Measurements from ENCODE around the gene EYA4. TPM values are rescaled to one million over a fixed set of nuclear protein-coding genes. Genes with fewer than 3 reads are reported as not detected.

Gene EYA4
- total RNA-seq, 1 donor from 2014 or later: 15.4 TPM

- intact Hi-C loops (cut with micrococcal nuclease): no loop called here
- Histone ChIP-seq H3K27ac (replicated peaks) (no peak overlapping the region), H3K36me3 (peaks cover 3% of the 10 kb centered on the region), H3K4me1 (no peaks in the 10 kb centered on the region), H3K9me3 (replicated peaks) (peaks cover 3% of the 10 kb centered on the region), H3K27me3 (ENCODE audit: low read depth) (no peaks in the 10 kb centered on the region), H3K4me3 (no peak overlapping the region)
- no peak for TF ChIP-seq CTCF (IDR thresholded peaks at IDR 0.05; ENCODE audit: borderline replicate concordance)
- DNase-seq: no peak
These were observed 225.5 kb downstream of the EYA4 start for GRCh38 chr6:133466680-133467079.

GRCh38 chr6:133467231-133467981, 226.2 kb downstream of the EYA4 start:
- Histone ChIP-seq H3K27ac (replicated peaks) (no peak overlapping the region), H3K9me3 (replicated peaks) (peaks cover 3% of the 10 kb centered on the region), H3K4me1 (no peaks in the 10 kb centered on the region), H3K27me3 (ENCODE audit: low read depth) (no peaks in the 10 kb centered on the region), H3K36me3 (peaks cover 3% of the 10 kb centered on the region), H3K4me3 (no peak overlapping the region)
- intact Hi-C loops (cut with micrococcal nuclease): no loop called here
- DNase-seq: no peak
- no peak for TF ChIP-seq CTCF (IDR thresholded peaks at IDR 0.05; ENCODE audit: borderline replicate concordance)

GRCh38 chr6:133467982-133468380, 226.8 kb downstream of the EYA4 start:
- Histone ChIP-seq H3K4me3 (no peak overlapping the region), H3K27me3 (ENCODE audit: low read depth) (no peaks in the 10 kb centered on the region), H3K36me3 (peaks cover 3% of the 10 kb centered on the region), H3K4me1 (no peaks in the 10 kb centered on the region), H3K27ac (replicated peaks) (no peak overlapping the region), H3K9me3 (replicated peaks) (peaks cover 3% of the 10 kb centered on the region)
- intact Hi-C loops (cut with micrococcal nuclease): no loop called here
- DNase-seq: no peak
- no peak for TF ChIP-seq CTCF (IDR thresholded peaks at IDR 0.05; ENCODE audit: borderline replicate concordance)

GRCh38 chr6:133468591-133468990, 227.4 kb downstream of the EYA4 start:
- Histone ChIP-seq H3K4me1 (no peaks in the 10 kb centered on the region), H3K27ac (replicated peaks) (no peak overlapping the region), H3K9me3 (replicated peaks) (peaks cover 3% of the 10 kb centered on the region), H3K36me3 (peaks cover 3% of the 10 kb centered on the region), H3K4me3 (no peak overlapping the region), H3K27me3 (ENCODE audit: low read depth) (no peaks in the 10 kb centered on the region)
- TF ChIP-seq CTCF (IDR thresholded peaks at IDR 0.05; ENCODE audit: borderline replicate concordance): no peak
- no peak for DNase-seq
- intact Hi-C loops (cut with micrococcal nuclease): no loop called here

- no peak overlapping the region for H3K4me3 ChIP-seq
- no peaks in the 10 kb centered on the region for H3K4me1 ChIP-seq
- no peak for TF ChIP-seq CTCF (IDR thresholded peaks at IDR 0.05; ENCODE audit: borderline replicate concordance)
- DNase-seq: no peak
- H3K27ac ChIP-seq (replicated peaks): no peak overlapping the region
- peaks cover 1% of the 10 kb centered on the region for H3K9me3 ChIP-seq (replicated peaks)
- no peaks in the 10 kb centered on the region for H3K27me3 ChIP-seq (ENCODE audit: low read depth)
- intact Hi-C loops (cut with micrococcal nuclease): no loop called here
- no peaks in the 10 kb centered on the region for H3K36me3 ChIP-seq
These were observed 233.4 kb downstream of the EYA4 start for GRCh38 chr6:133474516-133474915.

All from left ventricle myocardium inferior (tissue), 1 donor.